ENCODE measurements around the gene PRSS53. TPM values are rescaled to one million over a fixed set of nuclear protein-coding genes. Genes with fewer than 3 reads are reported as not detected.

The PRSS53 gene
- polyA plus RNA-seq, 1 of the 3 experiments (the other 2 are of a cell fraction): 3.1 TPM

DNA sequence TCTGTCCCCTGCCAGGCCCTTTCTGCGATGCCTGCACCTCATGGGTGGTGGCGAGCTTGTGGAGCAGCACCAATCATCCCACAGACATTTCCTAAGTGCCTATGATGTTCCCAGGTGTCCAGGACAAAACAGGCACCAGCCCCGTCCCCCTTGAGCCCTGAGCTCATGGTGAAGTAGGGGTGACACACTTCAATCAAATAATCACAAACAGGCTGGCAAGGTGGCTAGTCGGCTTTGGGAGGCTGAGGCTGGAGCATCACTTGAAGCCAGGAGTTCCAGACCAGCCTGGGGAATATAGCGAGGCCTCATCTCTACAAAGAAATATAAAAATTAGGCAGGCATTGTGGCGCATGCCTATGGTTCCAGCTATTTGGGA is 47.5 kb upstream of the PRSS53 start:
- WGBS (ENCODE audit: low lambda C conversion rate): 86% methylated on average over 5 of the region's 6 CpGs
- Histone ChIP-seq H3K27me3 (ENCODE audit: insufficient read depth) (no peaks in the 10 kb centered on the region), H2AFZ (ENCODE audit: low read depth) (no peak overlapping the region), H3K4me2 (no peak overlapping the region), H3K79me2 (ENCODE audit: insufficient read depth) (no peaks in the 10 kb centered on the region), H4K20me1 (ENCODE audit: insufficient read depth) (no peaks in the 10 kb centered on the region), H3K4me1 (ENCODE audit: control insufficient read depth in 1 of 2, insufficient read depth in 2 of 2, low read depth in 1 of 2, low read length in 1 of 2) (peaks cover 5 to 32% of the 10 kb centered on the region in 2 experiments; a peak in 2 of 4 replicates), H3K36me3 (replicated peaks in 1 of 2; ENCODE audit: control insufficient read depth in 1 of 2, insufficient read depth in 2 of 2, low read length in 1 of 2) (peaks cover 0 to 5% of the 10 kb centered on the region in 2 experiments), H3K27ac (ENCODE audit: low read depth in 2 of 2, low read length in 1 of 2) (no peak overlapping the region), H3K9me3 (no peaks in the 10 kb centered on the region), H3K4me3 (ENCODE audit: low read depth in 2 of 2, low read length in 1 of 2) (no peak overlapping the region), H3K9me2 (no peaks in the 10 kb centered on the region), H3F3A (replicated peaks; ENCODE audit: insufficient read depth) (no peaks in the 10 kb centered on the region), H3K9ac (no peak overlapping the region)
- TF ChIP-seq SMC3 (IDR thresholded peaks at IDR 0.05; ENCODE audit: low read depth, low read length) (no peak), FOSL2 (IDR thresholded peaks at IDR 0.05; ENCODE audit: borderline replicate concordance, low read depth) (no peak), TAF1 (IDR thresholded peaks at IDR 0.05; ENCODE audit: borderline replicate concordance, low read depth, low read length) (no peak), POLR2AphosphoS5 (IDR thresholded peaks at IDR 0.05; ENCODE audit: low read depth, low read length) (no peak), RCOR1 (IDR thresholded peaks at IDR 0.05; ENCODE audit: low read length) (no peak), YY1 (IDR thresholded peaks at IDR 0.05; ENCODE audit: low read depth) (no peak)
- TF ChIP-seq, protein P1, sequence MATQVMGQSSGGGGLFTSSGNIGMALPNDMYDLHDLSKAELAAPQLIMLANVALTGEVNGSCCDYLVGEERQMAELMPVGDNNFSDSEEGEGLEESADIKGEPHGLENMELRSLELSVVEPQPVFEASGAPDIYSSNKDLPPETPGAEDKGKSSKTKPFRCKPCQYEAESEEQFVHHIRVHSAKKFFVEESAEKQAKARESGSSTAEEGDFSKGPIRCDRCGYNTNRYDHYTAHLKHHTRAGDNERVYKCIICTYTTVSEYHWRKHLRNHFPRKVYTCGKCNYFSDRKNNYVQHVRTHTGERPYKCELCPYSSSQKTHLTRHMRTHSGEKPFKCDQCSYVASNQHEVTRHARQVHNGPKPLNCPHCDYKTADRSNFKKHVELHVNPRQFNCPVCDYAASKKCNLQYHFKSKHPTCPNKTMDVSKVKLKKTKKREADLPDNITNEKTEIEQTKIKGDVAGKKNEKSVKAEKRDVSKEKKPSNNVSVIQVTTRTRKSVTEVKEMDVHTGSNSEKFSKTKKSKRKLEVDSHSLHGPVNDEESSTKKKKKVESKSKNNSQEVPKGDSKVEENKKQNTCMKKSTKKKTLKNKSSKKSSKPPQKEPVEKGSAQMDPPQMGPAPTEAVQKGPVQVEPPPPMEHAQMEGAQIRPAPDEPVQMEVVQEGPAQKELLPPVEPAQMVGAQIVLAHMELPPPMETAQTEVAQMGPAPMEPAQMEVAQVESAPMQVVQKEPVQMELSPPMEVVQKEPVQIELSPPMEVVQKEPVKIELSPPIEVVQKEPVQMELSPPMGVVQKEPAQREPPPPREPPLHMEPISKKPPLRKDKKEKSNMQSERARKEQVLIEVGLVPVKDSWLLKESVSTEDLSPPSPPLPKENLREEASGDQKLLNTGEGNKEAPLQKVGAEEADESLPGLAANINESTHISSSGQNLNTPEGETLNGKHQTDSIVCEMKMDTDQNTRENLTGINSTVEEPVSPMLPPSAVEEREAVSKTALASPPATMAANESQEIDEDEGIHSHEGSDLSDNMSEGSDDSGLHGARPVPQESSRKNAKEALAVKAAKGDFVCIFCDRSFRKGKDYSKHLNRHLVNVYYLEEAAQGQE (IDR thresholded peaks at IDR 0.05; ENCODE audit: low read depth, low read length): no peak
- TF ChIP-seq, protein P2, sequence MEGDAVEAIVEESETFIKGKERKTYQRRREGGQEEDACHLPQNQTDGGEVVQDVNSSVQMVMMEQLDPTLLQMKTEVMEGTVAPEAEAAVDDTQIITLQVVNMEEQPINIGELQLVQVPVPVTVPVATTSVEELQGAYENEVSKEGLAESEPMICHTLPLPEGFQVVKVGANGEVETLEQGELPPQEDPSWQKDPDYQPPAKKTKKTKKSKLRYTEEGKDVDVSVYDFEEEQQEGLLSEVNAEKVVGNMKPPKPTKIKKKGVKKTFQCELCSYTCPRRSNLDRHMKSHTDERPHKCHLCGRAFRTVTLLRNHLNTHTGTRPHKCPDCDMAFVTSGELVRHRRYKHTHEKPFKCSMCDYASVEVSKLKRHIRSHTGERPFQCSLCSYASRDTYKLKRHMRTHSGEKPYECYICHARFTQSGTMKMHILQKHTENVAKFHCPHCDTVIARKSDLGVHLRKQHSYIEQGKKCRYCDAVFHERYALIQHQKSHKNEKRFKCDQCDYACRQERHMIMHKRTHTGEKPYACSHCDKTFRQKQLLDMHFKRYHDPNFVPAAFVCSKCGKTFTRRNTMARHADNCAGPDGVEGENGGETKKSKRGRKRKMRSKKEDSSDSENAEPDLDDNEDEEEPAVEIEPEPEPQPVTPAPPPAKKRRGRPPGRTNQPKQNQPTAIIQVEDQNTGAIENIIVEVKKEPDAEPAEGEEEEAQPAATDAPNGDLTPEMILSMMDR (IDR thresholded peaks at IDR 0.05): no peak
- TF ChIP-seq, protein P3, sequence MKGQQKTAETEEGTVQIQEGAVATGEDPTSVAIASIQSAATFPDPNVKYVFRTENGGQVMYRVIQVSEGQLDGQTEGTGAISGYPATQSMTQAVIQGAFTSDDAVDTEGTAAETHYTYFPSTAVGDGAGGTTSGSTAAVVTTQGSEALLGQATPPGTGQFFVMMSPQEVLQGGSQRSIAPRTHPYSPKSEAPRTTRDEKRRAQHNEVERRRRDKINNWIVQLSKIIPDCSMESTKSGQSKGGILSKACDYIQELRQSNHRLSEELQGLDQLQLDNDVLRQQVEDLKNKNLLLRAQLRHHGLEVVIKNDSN (IDR thresholded peaks at IDR 0.05; ENCODE audit: borderline replicate concordance, low read depth): no peak
- DNase-seq: no peak
- ChIA-PET CTCF (interaction anchor here (1.0 kb wide), 1 partner anchor 152 kb away, joined by 3 read pairs; no protein-coding TSS in a partner anchor), POLR2A (interaction anchor here (3.9 kb wide), 1 partner anchor 19 kb away, joined by 15 read pairs; the partner anchor contains the start of gene KAT8)
